Measurements from ENCODE around the gene EGLN3.

EGLN3 gene

DNA sequence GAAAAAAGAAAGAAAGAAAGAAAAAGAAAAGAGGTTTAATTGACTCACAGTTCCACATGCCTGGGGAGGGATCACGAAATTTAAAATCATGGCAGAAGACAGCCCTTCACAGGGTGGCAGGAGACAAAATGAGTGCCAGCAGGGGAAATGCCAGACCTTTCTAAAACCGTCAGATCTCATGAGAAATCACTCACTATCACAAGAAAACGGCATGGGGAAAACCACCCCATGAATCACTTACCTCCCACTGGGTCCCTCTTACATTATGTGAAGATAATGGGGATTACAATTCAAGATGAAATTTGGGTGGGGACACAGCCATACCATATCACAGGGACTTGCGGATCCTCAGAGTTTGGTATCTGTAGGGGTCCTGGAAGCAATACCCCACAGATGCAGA is 16.3 kb upstream of the EGLN3 start:
- H3K4me1 ChIP-seq (ENCODE audit: insufficient read depth, low read length, severe bottlenecking): no peaks in the 10 kb centered on the region

DNA sequence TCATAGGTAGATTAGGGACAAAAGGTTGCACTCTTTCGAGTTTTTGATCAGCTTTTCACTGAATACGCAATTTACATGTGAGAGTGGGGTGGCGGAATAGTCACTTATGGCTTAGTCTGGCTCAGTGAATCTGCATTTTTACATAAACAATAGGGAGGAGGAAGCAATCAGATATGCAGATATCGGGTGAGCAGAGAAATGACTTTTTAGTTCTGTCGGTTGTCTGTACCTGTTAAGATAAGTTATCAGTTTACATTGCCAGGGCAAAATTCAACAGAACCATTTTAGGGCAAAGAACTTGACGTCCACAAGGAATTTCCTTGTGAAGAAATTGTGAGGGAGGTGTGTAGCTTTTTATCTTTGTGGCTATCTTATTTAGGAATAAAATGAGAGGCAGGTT is 15.4 kb upstream of the EGLN3 start:
- Histone ChIP-seq H3K27ac (ENCODE audit: low read depth, low read length, poor library complexity, severe bottlenecking) (no peak overlapping the region), H3K9me3 (ENCODE audit: low read length) (no peaks in the 10 kb centered on the region), H3F3A (ENCODE audit: insufficient read depth, low read length) (no peaks in the 10 kb centered on the region), H3K9ac (ENCODE audit: low read length) (no peak overlapping the region), H3K4me3 (ENCODE audit: low read depth, low read length, poor library complexity, severe bottlenecking) (no peak overlapping the region), H2AFZ (ENCODE audit: low read length) (no peak overlapping the region), H3K79me2 (ENCODE audit: insufficient read depth, low read length) (no peaks in the 10 kb centered on the region), H3K36me3 (ENCODE audit: insufficient read depth, low read length) (no peaks in the 10 kb centered on the region), H3K4me2 (ENCODE audit: low read length) (no peak overlapping the region), H3K9me2 (ENCODE audit: low read depth, low read length) (no peaks in the 10 kb centered on the region), H3K4me1 (ENCODE audit: insufficient read depth, low read length, severe bottlenecking) (no peaks in the 10 kb centered on the region), H3K27me3 (ENCODE audit: insufficient read depth, low read length) (no peaks in the 10 kb centered on the region), H4K20me1 (ENCODE audit: insufficient read depth, low read length) (no peaks in the 10 kb centered on the region)
- TF ChIP-seq, protein P1, sequence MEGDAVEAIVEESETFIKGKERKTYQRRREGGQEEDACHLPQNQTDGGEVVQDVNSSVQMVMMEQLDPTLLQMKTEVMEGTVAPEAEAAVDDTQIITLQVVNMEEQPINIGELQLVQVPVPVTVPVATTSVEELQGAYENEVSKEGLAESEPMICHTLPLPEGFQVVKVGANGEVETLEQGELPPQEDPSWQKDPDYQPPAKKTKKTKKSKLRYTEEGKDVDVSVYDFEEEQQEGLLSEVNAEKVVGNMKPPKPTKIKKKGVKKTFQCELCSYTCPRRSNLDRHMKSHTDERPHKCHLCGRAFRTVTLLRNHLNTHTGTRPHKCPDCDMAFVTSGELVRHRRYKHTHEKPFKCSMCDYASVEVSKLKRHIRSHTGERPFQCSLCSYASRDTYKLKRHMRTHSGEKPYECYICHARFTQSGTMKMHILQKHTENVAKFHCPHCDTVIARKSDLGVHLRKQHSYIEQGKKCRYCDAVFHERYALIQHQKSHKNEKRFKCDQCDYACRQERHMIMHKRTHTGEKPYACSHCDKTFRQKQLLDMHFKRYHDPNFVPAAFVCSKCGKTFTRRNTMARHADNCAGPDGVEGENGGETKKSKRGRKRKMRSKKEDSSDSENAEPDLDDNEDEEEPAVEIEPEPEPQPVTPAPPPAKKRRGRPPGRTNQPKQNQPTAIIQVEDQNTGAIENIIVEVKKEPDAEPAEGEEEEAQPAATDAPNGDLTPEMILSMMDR (IDR thresholded peaks at IDR 0.05; ENCODE audit: low read length): no peak
- TF ChIP-seq EZH2 (IDR thresholded peaks at IDR 0.05; ENCODE audit: borderline replicate concordance, low read length): no peak

More for the DNA sequence above, 16.3 kb upstream of the EGLN3 start:
- H3F3A ChIP-seq (ENCODE audit: insufficient read depth, low read length): no peaks in the 10 kb centered on the region
- no peaks in the 10 kb centered on the region for H3K36me3 ChIP-seq (ENCODE audit: insufficient read depth, low read length)
- no peak overlapping the region for H3K4me2 ChIP-seq (ENCODE audit: low read length)
- H3K27me3 ChIP-seq (ENCODE audit: insufficient read depth, low read length): no peaks in the 10 kb centered on the region
- no peak overlapping the region for H2AFZ ChIP-seq (ENCODE audit: low read length)
- no peak for TF ChIP-seq EZH2 (IDR thresholded peaks at IDR 0.05; ENCODE audit: borderline replicate concordance, low read length)
- TF ChIP-seq, protein P1 (IDR thresholded peaks at IDR 0.05; ENCODE audit: low read length): no peak
- no peak overlapping the region for H3K9ac ChIP-seq (ENCODE audit: low read length)
- H3K4me3 ChIP-seq (ENCODE audit: low read depth, low read length, poor library complexity, severe bottlenecking): no peak overlapping the region
- H3K27ac ChIP-seq (ENCODE audit: low read depth, low read length, poor library complexity, severe bottlenecking): no peak overlapping the region
- no peaks in the 10 kb centered on the region for H3K9me2 ChIP-seq (ENCODE audit: low read depth, low read length)
- H3K9me3 ChIP-seq (ENCODE audit: low read length): no peaks in the 10 kb centered on the region
- no peaks in the 10 kb centered on the region for H4K20me1 ChIP-seq (ENCODE audit: insufficient read depth, low read length)
- H3K79me2 ChIP-seq (ENCODE audit: insufficient read depth, low read length): no peaks in the 10 kb centered on the region

DNA sequence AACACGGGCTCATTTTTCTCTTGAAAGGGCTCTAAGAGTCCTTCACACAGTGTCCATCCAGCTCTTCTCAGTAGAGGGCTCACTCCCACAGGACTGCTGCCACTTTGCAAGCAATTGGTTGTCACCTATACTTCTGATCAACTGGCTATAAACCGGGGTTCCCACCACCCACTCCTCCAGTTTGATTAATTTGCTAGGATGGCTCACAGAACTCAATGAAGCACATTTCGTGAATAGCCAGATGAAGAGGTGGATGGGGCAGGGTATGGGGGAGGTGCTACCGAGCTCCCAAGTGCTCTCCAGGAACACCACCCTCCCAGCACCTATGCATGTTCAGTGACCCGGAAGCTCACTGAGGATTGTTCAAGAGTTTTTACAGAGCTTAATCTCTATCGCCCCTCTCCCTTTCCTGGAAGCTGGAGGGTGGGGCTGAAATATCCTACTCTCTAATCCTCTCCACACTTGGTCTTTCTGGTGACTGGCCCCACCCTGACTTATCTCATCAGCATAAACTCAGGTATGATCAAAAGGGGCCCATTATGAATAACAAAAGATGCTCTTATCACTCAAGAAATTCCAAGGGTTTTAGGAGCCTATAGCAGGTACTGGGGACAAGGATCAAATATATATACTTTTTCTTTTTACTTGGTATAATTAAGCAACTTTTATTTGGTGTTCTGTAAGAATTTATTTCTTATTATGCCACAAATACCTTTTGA is 13.9 kb upstream of the EGLN3 start:
- Histone ChIP-seq H3K27me3 (ENCODE audit: insufficient read depth, low read length) (no peaks in the 10 kb centered on the region), H2AFZ (ENCODE audit: low read length) (no peak overlapping the region), H3K79me2 (ENCODE audit: insufficient read depth, low read length) (no peaks in the 10 kb centered on the region), H3K4me2 (ENCODE audit: low read length) (no peak overlapping the region), H3K9me2 (ENCODE audit: low read depth, low read length) (no peaks in the 10 kb centered on the region), H3K4me3 (ENCODE audit: low read depth, low read length, poor library complexity, severe bottlenecking) (no peak overlapping the region), H3K9me3 (ENCODE audit: low read length) (no peaks in the 10 kb centered on the region), H3K36me3 (ENCODE audit: insufficient read depth, low read length) (no peaks in the 10 kb centered on the region), H3K9ac (ENCODE audit: low read length) (no peak overlapping the region), H3F3A (ENCODE audit: insufficient read depth, low read length) (no peaks in the 10 kb centered on the region), H3K4me1 (ENCODE audit: insufficient read depth, low read length, severe bottlenecking) (no peaks in the 10 kb centered on the region), H3K27ac (ENCODE audit: low read depth, low read length, poor library complexity, severe bottlenecking) (no peak overlapping the region), H4K20me1 (ENCODE audit: insufficient read depth, low read length) (no peaks in the 10 kb centered on the region)
- TF ChIP-seq EZH2 (IDR thresholded peaks at IDR 0.05; ENCODE audit: borderline replicate concordance, low read length): no peak
- TF ChIP-seq, protein P1 (IDR thresholded peaks at IDR 0.05; ENCODE audit: low read length): no peak

Data from OCI-LY1 (cell line).